GM23338 (cell line): Measurements from ENCODE around the gene POLR3F. TPM values are rescaled to one million over a fixed set of nuclear protein-coding genes. Genes with fewer than 3 reads are reported as not detected.

Source experiments
- ATAC-seq: fragments of 200-7000 bp; cut with Tn5 transposase; 3 replicates; pipeline ENCODE4 v1.9.1; 2020
- DNase-seq: peaks from one replicate; pipeline ENCODE4 v3.0.0-alpha.2; 2015; ENCODE audit warnings: low spot score
- H2AFZ ChIP-seq: fragments of 200-600 bp; sonication (generic); 2 replicates; pipeline ENCODE4 v1.8.0; 2016; ENCODE audit warnings: antibody characterized with exemption, mild to moderate bottlenecking, moderate library complexity
- H3F3A ChIP-seq: fragments of 200-600 bp; sonication (generic); replicated peaks from 2 replicates; pipeline ENCODE4 v1.8.0; 2017; ENCODE audit warnings: antibody characterized with exemption, mixed run types, low read depth
- H3K27ac ChIP-seq: fragments of 200-600 bp; sonication (generic); 2 replicates; pipeline ENCODE4 v1.6.1; 2016; ENCODE audit warnings: low read depth
- H3K27me3 ChIP-seq: fragments of 200-600 bp; sonication (generic); 2 replicates; pipeline ENCODE4 v1.8.0; 2016; ENCODE audit warnings: mild to moderate bottlenecking, mixed run types, moderate library complexity; ENCODE audit not compliant: insufficient read depth
- H3K36me3 ChIP-seq: fragments of 200-600 bp; sonication (generic); 2 replicates; pipeline ENCODE4 v1.8.0; 2016; ENCODE audit warnings: mild to moderate bottlenecking; ENCODE audit not compliant: insufficient read depth
- H3K4me1 ChIP-seq: fragments of 200-600 bp; sonication (generic); 2 replicates; pipeline ENCODE4 v1.8.0; 2016; ENCODE audit warnings: mild to moderate bottlenecking, moderate library complexity; ENCODE audit not compliant: insufficient read depth
- H3K4me2 ChIP-seq: fragments of 200-600 bp; sonication (generic); 2 replicates; pipeline ENCODE4 v1.7.1; 2017; ENCODE audit warnings: mixed run types
- H3K4me3 ChIP-seq: fragments of 200-600 bp; sonication (generic); 2 replicates; pipeline ENCODE4 v1.6.1; 2016; ENCODE audit warnings: mixed run types
- H3K79me2 ChIP-seq: fragments of 200-600 bp; sonication (generic); replicated peaks from 2 replicates; pipeline ENCODE4 v1.8.0; 2017; ENCODE audit warnings: mild to moderate bottlenecking; ENCODE audit not compliant: insufficient read depth
- H3K9me2 ChIP-seq: fragments of 200-600 bp; sonication (generic); 2 replicates; pipeline ENCODE4 v1.8.0; 2017; ENCODE audit not compliant: insufficient read depth
- H4K20me1 ChIP-seq: fragments of 200-600 bp; sonication (generic); replicated peaks from 2 replicates; pipeline ENCODE4 v1.8.0; 2017; ENCODE audit warnings: mild to moderate bottlenecking; ENCODE audit not compliant: insufficient read depth
- H3K27ac Mint-ChIP-seq: 2 replicates; pipeline ENCODE4 v1.8.0; 2020; ENCODE audit warnings: inconsistent platforms, mild to moderate bottlenecking, moderate library complexity, mixed read lengths
- H3K27me3 Mint-ChIP-seq: 3 replicates; pipeline ENCODE4 v1.8.0; 2022; ENCODE audit warnings: low read depth, mild to moderate bottlenecking, moderate library complexity, mixed read lengths, inconsistent platforms; ENCODE audit not compliant: insufficient read depth, poor library complexity
- H3K36me3 Mint-ChIP-seq: 3 replicates; pipeline ENCODE4 v1.8.0; 2021; ENCODE audit warnings: low read depth, mild to moderate bottlenecking, inconsistent platforms, moderate library complexity, mixed read lengths
- H3K4me1 Mint-ChIP-seq: 3 replicates; pipeline ENCODE4 v1.8.0; 2020; ENCODE audit warnings: mild to moderate bottlenecking, inconsistent platforms, mixed read lengths
- H3K4me3 Mint-ChIP-seq: 3 replicates; pipeline ENCODE4 v1.8.0; 2021; ENCODE audit warnings: moderate library complexity, mild to moderate bottlenecking, inconsistent platforms, mixed read lengths
- H3K9me3 Mint-ChIP-seq: 3 replicates; pipeline ENCODE4 v1.8.0; 2020; ENCODE audit warnings: moderate library complexity, mild to moderate bottlenecking, inconsistent platforms, mixed read lengths
- CREB1 ChIP-seq: fragments of 250-450 bp; sonication (Bioruptor Pico); IDR thresholded peaks from 2 replicates; pipeline ENCODE4 v1.5.0; 2020; ENCODE audit warnings: low read depth, mild to moderate bottlenecking, moderate library complexity
- CTCF ChIP-seq, 2 experiments: fragments of 200-600 bp in 1 of 2; sonication (generic) in 1 of 2; conservative IDR thresholded peaks; 2 replicates each; pipeline versions ENCODE4 v1.5.1 to v1.6.1; 2016 to 2017; ENCODE audit warnings: antibody characterized with exemption in 2 of 2, low read depth in 2 of 2, mild to moderate bottlenecking in 2 of 2, moderate library complexity in 1 of 2
- ETS1 ChIP-seq: IDR thresholded peaks from 2 replicates; pipeline ENCODE4 v1.6.1; 2016; ENCODE audit warnings: antibody characterized with exemption
- EZH2 ChIP-seq: fragments of 200-600 bp; sonication (generic); IDR thresholded peaks from one replicate; pipeline ENCODE4 v1.8.0; 2017; ENCODE audit warnings: antibody characterized with exemption, mild to moderate bottlenecking, low read depth; ENCODE audit not compliant: unreplicated experiment
- EZH2phosphoT487 ChIP-seq: fragments of 200-600 bp; sonication (generic); IDR thresholded peaks from one replicate; pipeline ENCODE4 v1.8.1; 2018; ENCODE audit warnings: antibody characterized with exemption; ENCODE audit not compliant: unreplicated experiment
- JUNB ChIP-seq: IDR thresholded peaks from one replicate; pipeline ENCODE4 v1.6.1; 2016; ENCODE audit warnings: antibody characterized with exemption; ENCODE audit not compliant: unreplicated experiment
- NANOG ChIP-seq: IDR thresholded peaks from 2 replicates; pipeline ENCODE4 v1.6.1; 2016; ENCODE audit warnings: antibody characterized with exemption, borderline replicate concordance
- POLR2AphosphoS5 ChIP-seq: IDR thresholded peaks from 2 replicates; pipeline ENCODE4 v1.6.1; 2016; ENCODE audit warnings: antibody characterized with exemption, low read depth
- REST ChIP-seq: IDR thresholded peaks from one replicate; pipeline ENCODE4 v1.6.1; 2018; ENCODE audit warnings: antibody characterized with exemption; ENCODE audit not compliant: unreplicated experiment
- STAT1 ChIP-seq: IDR thresholded peaks from one replicate; pipeline ENCODE4 v1.6.1; 2016; ENCODE audit warnings: antibody characterized with exemption; ENCODE audit not compliant: unreplicated experiment
- ZNF114 ChIP-seq: fragments of 250-450 bp; sonication (Bioruptor Pico); IDR thresholded peaks from 2 replicates; pipeline ENCODE4 v1.5.0; 2020; ENCODE audit warnings: mild to moderate bottlenecking, moderate library complexity
- ZNF331 ChIP-seq: fragments of 250-450 bp; sonication (Bioruptor Pico); IDR thresholded peaks from 2 replicates; pipeline ENCODE4 v1.5.0; 2020; ENCODE audit warnings: low read depth, mild to moderate bottlenecking, moderate library complexity
- ZNF462 ChIP-seq: fragments of 250-450 bp; sonication (Bioruptor Pico); IDR thresholded peaks from 2 replicates; pipeline ENCODE4 v1.5.0; 2020; ENCODE audit warnings: mild to moderate bottlenecking, moderate library complexity
- polyA plus RNA-seq: library from polyadenylated mRNA; unstranded; fragments of >200 nt; fragmentation: Nextera tagmentation; extraction: Ambion mirVana; gene quantifications from 2 replicates; pipeline ENCODE4 v1.2.1, GENCODE V29; 2016
- total RNA-seq: library from RNA; depleted of rRNA; stranded (reverse); fragments of >200 nt; shearing (Covaris generic); gene quantifications from 2 replicates; pipeline ENCODE4 v1.2.3, GENCODE V29; 2014

POLR3F gene
- total and polyA plus RNA-seq, 2 experiments from 2014 or later = 11.0 to 30.6 TPM

GRCh38 chr20:18504479-18505060 lies 37.4 kb downstream of the POLR3F start:
- no peak overlapping the region for H3K27ac ChIP-seq
- Mint-ChIP-seq H3K4me3 (no peak overlapping the region), H3K27me3 (peaks cover 12% of the 10 kb centered on the region), H3K4me1 (peaks cover 17% of the 10 kb centered on the region), H3K9me3 (no peaks in the 10 kb centered on the region), H3K36me3 (peaks cover 7% of the 10 kb centered on the region; the same call in 2 of the 3 replicates), H3K27ac (no peak overlapping the region; the same call in 1 of the 2 replicates)
- peaks cover 14% of the 10 kb centered on the region for H3K4me1 ChIP-seq
- H2AFZ ChIP-seq = peak overlapping the region; percentile 95; the same call in 1 of the 2 replicates
- TF ChIP-seq JUNB = no peak
- no peak for TF ChIP-seq ZNF114
- TF ChIP-seq EZH2 = no peak
- TF ChIP-seq EZH2phosphoT487 = no peak
- no peak for TF ChIP-seq POLR2AphosphoS5
- TF ChIP-seq ZNF331 = no peak
- no peak for TF ChIP-seq ETS1
- no peak for TF ChIP-seq CTCF (conservative IDR thresholded peaks at IDR 0.05; ENCODE audit: low read depth in 2 of 2)
- TF ChIP-seq ZNF462 (CRISPR knock-in tag) = no peak
- TF ChIP-seq REST = no peak
- TF ChIP-seq CREB1 (CRISPR knock-in tag) = no peak
- no peak for TF ChIP-seq STAT1
- TF ChIP-seq NANOG = no peak
- 0 out of 2 replicates have a peak, but pooled peaks cover under 1% of the 10 kb centered on the region for H3K36me3 ChIP-seq
- no peak for ATAC-seq
- no peaks in the 10 kb centered on the region for H3K27me3 ChIP-seq
- H3K9me2 ChIP-seq = no peaks in the 10 kb centered on the region
- 0 out of 2 replicates have a peak, but pooled peaks cover 3% of the 10 kb centered on the region for H3F3A ChIP-seq
- no peaks in the 10 kb centered on the region for H4K20me1 ChIP-seq
- peak; percentile 24 for DNase-seq
- no peak overlapping the region for H3K4me2 ChIP-seq
- peaks cover 17% of the 10 kb centered on the region for H3K79me2 ChIP-seq
- H3K4me3 ChIP-seq = no peak overlapping the region
